ENCODE results near the gene GATAD2B.

DNA sequence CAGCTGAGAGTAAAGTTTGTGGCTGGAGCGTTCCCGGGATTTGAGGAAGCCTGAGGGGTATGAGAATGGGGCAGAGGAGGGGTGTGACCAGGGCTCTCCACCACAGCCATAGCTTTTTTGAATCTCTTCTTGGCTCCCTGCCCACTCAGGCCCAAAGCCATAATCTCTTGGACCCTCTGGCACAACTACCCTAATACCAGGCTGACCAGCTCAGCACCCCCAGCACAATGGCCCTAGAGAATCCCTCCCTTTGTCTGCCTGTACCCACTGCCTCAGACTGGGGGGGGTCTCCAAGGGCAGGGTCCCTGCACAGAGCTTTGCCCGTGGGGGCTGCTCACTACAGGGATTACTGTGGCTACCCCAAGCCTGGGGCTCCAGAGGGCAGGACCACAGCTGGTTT, 16.2 kb upstream of the GATAD2B start:
- TF ChIP-seq, protein P1, sequence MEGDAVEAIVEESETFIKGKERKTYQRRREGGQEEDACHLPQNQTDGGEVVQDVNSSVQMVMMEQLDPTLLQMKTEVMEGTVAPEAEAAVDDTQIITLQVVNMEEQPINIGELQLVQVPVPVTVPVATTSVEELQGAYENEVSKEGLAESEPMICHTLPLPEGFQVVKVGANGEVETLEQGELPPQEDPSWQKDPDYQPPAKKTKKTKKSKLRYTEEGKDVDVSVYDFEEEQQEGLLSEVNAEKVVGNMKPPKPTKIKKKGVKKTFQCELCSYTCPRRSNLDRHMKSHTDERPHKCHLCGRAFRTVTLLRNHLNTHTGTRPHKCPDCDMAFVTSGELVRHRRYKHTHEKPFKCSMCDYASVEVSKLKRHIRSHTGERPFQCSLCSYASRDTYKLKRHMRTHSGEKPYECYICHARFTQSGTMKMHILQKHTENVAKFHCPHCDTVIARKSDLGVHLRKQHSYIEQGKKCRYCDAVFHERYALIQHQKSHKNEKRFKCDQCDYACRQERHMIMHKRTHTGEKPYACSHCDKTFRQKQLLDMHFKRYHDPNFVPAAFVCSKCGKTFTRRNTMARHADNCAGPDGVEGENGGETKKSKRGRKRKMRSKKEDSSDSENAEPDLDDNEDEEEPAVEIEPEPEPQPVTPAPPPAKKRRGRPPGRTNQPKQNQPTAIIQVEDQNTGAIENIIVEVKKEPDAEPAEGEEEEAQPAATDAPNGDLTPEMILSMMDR (IDR thresholded peaks at IDR 0.05): no peak
- no peak for TF ChIP-seq POLR2A (IDR thresholded peaks at IDR 0.05)
